HL-60 (cell line): ENCODE data around the gene TMEM198.

Source experiments
- REST ChIP-seq: IDR thresholded peaks from 2 replicates; pipeline ENCODE4 v1.6.1; 2012; ENCODE audit warnings: low read depth; ENCODE audit not compliant: insufficient replicate concordance
- TF ChIP-seq, protein P1 (sequence below): IDR thresholded peaks from one replicate; pipeline ENCODE4 v1.5.1; 2011; ENCODE audit warnings: low read length, control low read depth, inconsistent platforms; ENCODE audit not compliant: insufficient read depth

GRCh38 chr2:219536967-219537366 lies 6.9 kb upstream of the TMEM198 start:
- TF ChIP-seq, protein P1, sequence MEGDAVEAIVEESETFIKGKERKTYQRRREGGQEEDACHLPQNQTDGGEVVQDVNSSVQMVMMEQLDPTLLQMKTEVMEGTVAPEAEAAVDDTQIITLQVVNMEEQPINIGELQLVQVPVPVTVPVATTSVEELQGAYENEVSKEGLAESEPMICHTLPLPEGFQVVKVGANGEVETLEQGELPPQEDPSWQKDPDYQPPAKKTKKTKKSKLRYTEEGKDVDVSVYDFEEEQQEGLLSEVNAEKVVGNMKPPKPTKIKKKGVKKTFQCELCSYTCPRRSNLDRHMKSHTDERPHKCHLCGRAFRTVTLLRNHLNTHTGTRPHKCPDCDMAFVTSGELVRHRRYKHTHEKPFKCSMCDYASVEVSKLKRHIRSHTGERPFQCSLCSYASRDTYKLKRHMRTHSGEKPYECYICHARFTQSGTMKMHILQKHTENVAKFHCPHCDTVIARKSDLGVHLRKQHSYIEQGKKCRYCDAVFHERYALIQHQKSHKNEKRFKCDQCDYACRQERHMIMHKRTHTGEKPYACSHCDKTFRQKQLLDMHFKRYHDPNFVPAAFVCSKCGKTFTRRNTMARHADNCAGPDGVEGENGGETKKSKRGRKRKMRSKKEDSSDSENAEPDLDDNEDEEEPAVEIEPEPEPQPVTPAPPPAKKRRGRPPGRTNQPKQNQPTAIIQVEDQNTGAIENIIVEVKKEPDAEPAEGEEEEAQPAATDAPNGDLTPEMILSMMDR, result no peak
- TF ChIP-seq REST, result no peak
